ENCODE measurements around the gene ZNF74. TPM values are rescaled to one million over a fixed set of nuclear protein-coding genes. Genes with fewer than 3 reads are reported as not detected.

The ZNF74 gene
- total RNA-seq, 4 donors from 2014 or later, result 3.0 to 6.9 (median 4.9) TPM

GRCh38 chr22:20457506-20458240, 63.7 kb downstream of the ZNF74 start:
- H3K36me3 ChIP-seq, result peaks cover 0 to 15% of the 10 kb centered on the region in 2 donors

More at GRCh38 chr22:20457506-20458240, 63.7 kb downstream of the ZNF74 start:
- in situ Hi-C loops (cut with MboI; ENCODE audit: low sequenced_read_pairs in 4 of 4), result loop anchor here in 1 of 4 donors (5.0 to 25.0 kb wide), 2 partner anchors 45 to 230 kb away; no protein-coding TSS in a partner anchor
- Histone ChIP-seq H3K4me1 (peaks cover 0 to 3% of the 10 kb centered on the region in 2 donors), H3K4me3 (no peak overlapping the region), H3K27me3 (no peaks in the 10 kb centered on the region), H3K27ac (no peak overlapping the region), H3K9me3 (no peaks in the 10 kb centered on the region)
- DNase-seq (no peak), ATAC-seq (no peak)
- TF ChIP-seq CTCF (IDR thresholded peaks at IDR 0.05 in 4 of 5, conservative IDR thresholded peaks at IDR 0.05 in 1 of 5), result no peak
- no peak for TF ChIP-seq POLR2A (IDR thresholded peaks at IDR 0.05)
- intact Hi-C loops (cut with DNase I; ENCODE audit: low total_unique reads), result loop anchor here (5.0 kb wide), 1 partner anchor 40 kb away; no protein-coding TSS in a partner anchor

Other genes starting within 250 kb of the ZNF74 start
- gene CCDC188, start 243.1 kb upstream of the ZNF74 start, total RNA-seq, result 1 to 10 TPM in 1 of 4 donors, under 1 TPM in 1, not detected in 2; 0.82 to 3.5 TPM
- gene RTN4R, start 125.8 kb upstream of the ZNF74 start, total RNA-seq, result under 1 TPM in 2 of 4 donors, not detected in 2; 0.29 to 0.75 TPM
- 100 to 1,000 TPM in 1 of 4 donors, 10 to 100 TPM in 3; 43.5 to 105 (median 67.5) TPM for gene DGCR6L, start 74.1 kb upstream of the ZNF74 start, total RNA-seq
- gene SCARF2, start 43.7 kb downstream of the ZNF74 start, total RNA-seq, result 1 to 10 TPM; 1.8 to 4.0 (median 2.3) TPM
- 10 to 100 TPM; 24.1 to 32.2 (median 28.4) TPM for gene KLHL22, start 101.6 kb downstream of the ZNF74 start, total RNA-seq
- 10 to 100 TPM; 37.5 to 69.4 (median 52.7) TPM for gene MED15, start 113.5 kb downstream of the ZNF74 start, total RNA-seq